Activated T-helper 17 cell treated with anti-CD3 and anti-CD28 coated beads, Interleukin-2, amount 50 U/mL, for 72 hours (primary cell): ENCODE data around the gene TNNI2. TPM values are rescaled to one million over a fixed set of nuclear protein-coding genes. Genes with fewer than 3 reads are reported as not detected.
A peak's percentile ranks its signal among the peaks of the same experiment; 100 is the strongest.
"Not testable (repeated sequence)": the region's sequence is repeated elsewhere in the genome, so short reads cannot be mapped to it uniquely, and the experiment has no call there.

Experiments used
- ATAC-seq: fragments of 150-1000 bp; cut with Tn5 transposase; replicated peaks from 2 replicates; pipeline ENCODE4 v1.10.0; 2021; ENCODE audit warnings: mild to moderate bottlenecking, moderate library complexity
- H3K27ac Mint-ChIP-seq: one replicate; pipeline ENCODE4 v1.8.0; 2022; ENCODE audit warnings: mixed read lengths
- H3K27me3 Mint-ChIP-seq: one replicate; pipeline ENCODE4 v1.8.0; 2022; ENCODE audit warnings: mixed read lengths
- H3K36me3 Mint-ChIP-seq: one replicate; pipeline ENCODE4 v1.8.0; 2022; ENCODE audit warnings: low read depth, mild to moderate bottlenecking, mixed read lengths
- H3K4me1 Mint-ChIP-seq: one replicate; pipeline ENCODE4 v1.8.0; 2022; ENCODE audit warnings: mixed read lengths
- H3K4me3 Mint-ChIP-seq: one replicate; pipeline ENCODE4 v1.8.0; 2022; ENCODE audit warnings: mild to moderate bottlenecking, mixed read lengths
- H3K9me3 Mint-ChIP-seq: one replicate; pipeline ENCODE4 v1.8.0; 2022; ENCODE audit warnings: mixed read lengths
- total RNA-seq, 2 donors: library from RNA; stranded (reverse); gene quantifications; one replicate each; pipeline ENCODE4 v1.2.3, GENCODE V29; 2022

Gene TNNI2
- total RNA-seq, 2 donors from 2014 or later: not detected

GRCh38 chr11:1873048-1873812 lies 34.4 kb downstream of the TNNI2 start:
- H3K36me3 Mint-ChIP-seq: peaks cover 23% of the 10 kb centered on the region
- ATAC-seq: no peak

GRCh38 chr11:1873813-1874150 lies 35.0 kb downstream of the TNNI2 start:
- Mint-ChIP-seq H3K4me1 (peaks cover 25% of the 10 kb centered on the region), H3K36me3 (peaks cover 23% of the 10 kb centered on the region)
- not testable (repeated sequence) for H3K4me3 Mint-ChIP-seq, H3K9me3 Mint-ChIP-seq, H3K27me3 Mint-ChIP-seq, H3K27ac Mint-ChIP-seq, ATAC-seq

More at GRCh38 chr11:1873048-1873812, 34.4 kb downstream of the TNNI2 start:
- no peaks in the 10 kb centered on the region for H3K9me3 Mint-ChIP-seq
- H3K4me1 Mint-ChIP-seq: peaks cover 25% of the 10 kb centered on the region
- peak overlapping the region; percentile 30 for H3K27ac Mint-ChIP-seq
- H3K4me3 Mint-ChIP-seq: no peak overlapping the region
- H3K27me3 Mint-ChIP-seq: no peaks in the 10 kb centered on the region

- peaks cover 17% of the 10 kb centered on the region for H3K4me1 Mint-ChIP-seq
- not testable (repeated sequence) for H3K4me3 Mint-ChIP-seq, H3K27me3 Mint-ChIP-seq, H3K9me3 Mint-ChIP-seq, H3K27ac Mint-ChIP-seq, ATAC-seq
- H3K36me3 Mint-ChIP-seq: peaks cover 16% of the 10 kb centered on the region
These were observed 35.8 kb downstream of the TNNI2 start for GRCh38 chr11:1874441-1875092.

- no peak overlapping the region for H3K27ac Mint-ChIP-seq
- no peaks in the 10 kb centered on the region for H3K27me3 Mint-ChIP-seq
- H3K4me3 Mint-ChIP-seq: no peak overlapping the region
- no peaks in the 10 kb centered on the region for H3K9me3 Mint-ChIP-seq
- no peak for ATAC-seq
- peaks cover 15% of the 10 kb centered on the region for H3K36me3 Mint-ChIP-seq
- peaks cover 13% of the 10 kb centered on the region for H3K4me1 Mint-ChIP-seq
These were observed 36.5 kb downstream of the TNNI2 start for GRCh38 chr11:1875093-1875850.

GRCh38 chr11:1875851-1876301 lies 37.1 kb downstream of the TNNI2 start:
- ATAC-seq, H3K27ac Mint-ChIP-seq, H3K27me3 Mint-ChIP-seq, H3K4me1 Mint-ChIP-seq, H3K36me3 Mint-ChIP-seq, H3K4me3 Mint-ChIP-seq, H3K9me3 Mint-ChIP-seq: not testable (repeated sequence)

- no peak for ATAC-seq
- no peak overlapping the region for H3K4me3 Mint-ChIP-seq
- H3K27me3 Mint-ChIP-seq: no peaks in the 10 kb centered on the region
- H3K4me1 Mint-ChIP-seq: peaks cover 3% of the 10 kb centered on the region
- H3K9me3 Mint-ChIP-seq: no peaks in the 10 kb centered on the region
- H3K36me3 Mint-ChIP-seq: peaks cover 6% of the 10 kb centered on the region
- no peak overlapping the region for H3K27ac Mint-ChIP-seq
These were observed 37.7 kb downstream of the TNNI2 start for GRCh38 chr11:1876361-1877063.

GRCh38 chr11:1877211-1878136 lies 38.7 kb downstream of the TNNI2 start:
- H3K9me3 Mint-ChIP-seq: no peaks in the 10 kb centered on the region
- H3K4me1 Mint-ChIP-seq: peaks cover 3% of the 10 kb centered on the region
- no peaks in the 10 kb centered on the region for H3K27me3 Mint-ChIP-seq
- ATAC-seq: no peak
- H3K27ac Mint-ChIP-seq: no peak overlapping the region
- H3K36me3 Mint-ChIP-seq: peaks cover 6% of the 10 kb centered on the region
- no peak overlapping the region for H3K4me3 Mint-ChIP-seq

GRCh38 chr11:1878137-1879031 lies 39.6 kb downstream of the TNNI2 start:
- no peak for ATAC-seq
- Mint-ChIP-seq H3K4me3 (no peak overlapping the region), H3K36me3 (peaks cover 6% of the 10 kb centered on the region), H3K27me3 (no peaks in the 10 kb centered on the region), H3K9me3 (no peaks in the 10 kb centered on the region), H3K27ac (no peak overlapping the region), H3K4me1 (peaks cover 3% of the 10 kb centered on the region)

GRCh38 chr11:1879342-1879940 lies 40.7 kb downstream of the TNNI2 start:
- no peaks in the 10 kb centered on the region for H3K27me3 Mint-ChIP-seq
- no peak overlapping the region for H3K4me3 Mint-ChIP-seq
- ATAC-seq: no peak
- H3K9me3 Mint-ChIP-seq: no peaks in the 10 kb centered on the region
- H3K36me3 Mint-ChIP-seq: peaks cover 6% of the 10 kb centered on the region
- H3K27ac Mint-ChIP-seq: no peak overlapping the region
- H3K4me1 Mint-ChIP-seq: peaks cover 3% of the 10 kb centered on the region

- no peaks in the 10 kb centered on the region for H3K9me3 Mint-ChIP-seq
- peaks cover 3% of the 10 kb centered on the region for H3K4me1 Mint-ChIP-seq
- no peaks in the 10 kb centered on the region for H3K27me3 Mint-ChIP-seq
- peaks cover 6% of the 10 kb centered on the region for H3K36me3 Mint-ChIP-seq
- ATAC-seq: no peak
- no peak overlapping the region for H3K27ac Mint-ChIP-seq
- no peak overlapping the region for H3K4me3 Mint-ChIP-seq
These were observed 41.4 kb downstream of the TNNI2 start for GRCh38 chr11:1879941-1880720.

GRCh38 chr11:1880746-1881441 lies 42.1 kb downstream of the TNNI2 start:
- Mint-ChIP-seq H3K4me1 (no peaks in the 10 kb centered on the region), H3K4me3 (no peak overlapping the region), H3K36me3 (peaks cover 6% of the 10 kb centered on the region), H3K9me3 (no peaks in the 10 kb centered on the region), H3K27me3 (no peaks in the 10 kb centered on the region), H3K27ac (no peak overlapping the region)
- ATAC-seq: peak; percentile 20
